ENCODE results near the gene ARL13B. TPM values are rescaled to one million over a fixed set of nuclear protein-coding genes. Genes with fewer than 3 reads are reported as not detected.

Gene ARL13B
- total RNA-seq, 1 experiment from 2014 or later, result 9.3 TPM

DNA sequence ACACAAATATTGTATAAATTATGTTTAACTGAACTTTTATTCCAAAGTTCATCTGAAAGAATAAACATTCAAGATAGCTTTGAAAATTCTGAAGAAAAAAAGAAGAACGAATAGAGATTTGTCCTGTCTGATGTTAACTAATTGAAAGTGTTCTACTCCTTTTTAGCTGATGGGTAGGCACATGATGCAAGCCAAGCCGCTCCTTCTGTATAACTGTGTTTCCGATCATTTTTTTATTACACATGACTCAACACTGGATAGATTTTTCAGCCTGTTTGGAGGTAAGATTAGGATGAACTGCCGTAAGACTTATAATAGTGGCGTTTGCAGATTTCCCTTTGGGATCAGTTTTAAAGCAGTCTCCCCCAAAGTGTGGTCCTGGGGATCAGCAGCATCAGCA, 101.9 kb downstream of the ARL13B start:
- no peak overlapping the region for H3K4me3 Mint-ChIP-seq
- no peaks in the 10 kb centered on the region; the same call in 1 of the 2 replicates for H3K9me3 Mint-ChIP-seq
- TF ChIP-seq ZNF512 (CRISPR knock-in tag; IDR thresholded peaks at IDR 0.05; ENCODE audit: borderline replicate concordance) (no peak), ATF1 (CRISPR knock-in tag; IDR thresholded peaks at IDR 0.05) (no peak), NFYB (CRISPR knock-in tag; conservative IDR thresholded peaks at IDR 0.05; ENCODE audit: low read depth) (no peak), SOX15 (CRISPR knock-in tag; IDR thresholded peaks at IDR 0.05) (no peak), MXD4 (CRISPR knock-in tag; IDR thresholded peaks at IDR 0.05; ENCODE audit: borderline replicate concordance) (no peak), GTF2I (CRISPR knock-in tag; conservative IDR thresholded peaks at IDR 0.05) (no peak), ZNF219 (CRISPR knock-in tag; IDR thresholded peaks at IDR 0.05; ENCODE audit: borderline replicate concordance) (no peak), TCF7 (CRISPR knock-in tag; IDR thresholded peaks at IDR 0.05; ENCODE audit: low read depth) (no peak), AFF4 (CRISPR knock-in tag; IDR thresholded peaks at IDR 0.05; ENCODE audit: borderline replicate concordance) (no peak)
- TF ChIP-seq, protein P1, sequence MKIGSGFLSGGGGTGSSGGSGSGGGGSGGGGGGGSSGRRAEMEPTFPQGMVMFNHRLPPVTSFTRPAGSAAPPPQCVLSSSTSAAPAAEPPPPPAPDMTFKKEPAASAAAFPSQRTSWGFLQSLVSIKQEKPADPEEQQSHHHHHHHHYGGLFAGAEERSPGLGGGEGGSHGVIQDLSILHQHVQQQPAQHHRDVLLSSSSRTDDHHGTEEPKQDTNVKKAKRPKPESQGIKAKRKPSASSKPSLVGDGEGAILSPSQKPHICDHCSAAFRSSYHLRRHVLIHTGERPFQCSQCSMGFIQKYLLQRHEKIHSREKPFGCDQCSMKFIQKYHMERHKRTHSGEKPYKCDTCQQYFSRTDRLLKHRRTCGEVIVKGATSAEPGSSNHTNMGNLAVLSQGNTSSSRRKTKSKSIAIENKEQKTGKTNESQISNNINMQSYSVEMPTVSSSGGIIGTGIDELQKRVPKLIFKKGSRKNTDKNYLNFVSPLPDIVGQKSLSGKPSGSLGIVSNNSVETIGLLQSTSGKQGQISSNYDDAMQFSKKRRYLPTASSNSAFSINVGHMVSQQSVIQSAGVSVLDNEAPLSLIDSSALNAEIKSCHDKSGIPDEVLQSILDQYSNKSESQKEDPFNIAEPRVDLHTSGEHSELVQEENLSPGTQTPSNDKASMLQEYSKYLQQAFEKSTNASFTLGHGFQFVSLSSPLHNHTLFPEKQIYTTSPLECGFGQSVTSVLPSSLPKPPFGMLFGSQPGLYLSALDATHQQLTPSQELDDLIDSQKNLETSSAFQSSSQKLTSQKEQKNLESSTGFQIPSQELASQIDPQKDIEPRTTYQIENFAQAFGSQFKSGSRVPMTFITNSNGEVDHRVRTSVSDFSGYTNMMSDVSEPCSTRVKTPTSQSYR (CRISPR knock-in tag; IDR thresholded peaks at IDR 0.05), result no peak
- TF ChIP-seq, protein P2, sequence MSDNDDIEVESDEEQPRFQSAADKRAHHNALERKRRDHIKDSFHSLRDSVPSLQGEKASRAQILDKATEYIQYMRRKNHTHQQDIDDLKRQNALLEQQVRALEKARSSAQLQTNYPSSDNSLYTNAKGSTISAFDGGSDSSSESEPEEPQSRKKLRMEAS (CRISPR knock-in tag; IDR thresholded peaks at IDR 0.05), result no peak
- ATAC-seq, result no peak
- no peaks in the 10 kb centered on the region; the same call in 1 of the 2 replicates for H3K36me3 Mint-ChIP-seq
- ChIA-PET POLR2A (interaction anchor here (0.6 kb wide), 1 partner anchor 222 kb away, joined by 3 read pairs; no protein-coding TSS in a partner anchor), CTCF (no interaction called here)
- H3K4me1 Mint-ChIP-seq, result no peaks in the 10 kb centered on the region; the same call in 1 of the 2 replicates
- H3K27me3 Mint-ChIP-seq (ENCODE audit: low read depth), result no peaks in the 10 kb centered on the region
- no peak overlapping the region for H3K27ac Mint-ChIP-seq
- DNase-seq (ENCODE audit: low spot score), result no peak

DNA sequence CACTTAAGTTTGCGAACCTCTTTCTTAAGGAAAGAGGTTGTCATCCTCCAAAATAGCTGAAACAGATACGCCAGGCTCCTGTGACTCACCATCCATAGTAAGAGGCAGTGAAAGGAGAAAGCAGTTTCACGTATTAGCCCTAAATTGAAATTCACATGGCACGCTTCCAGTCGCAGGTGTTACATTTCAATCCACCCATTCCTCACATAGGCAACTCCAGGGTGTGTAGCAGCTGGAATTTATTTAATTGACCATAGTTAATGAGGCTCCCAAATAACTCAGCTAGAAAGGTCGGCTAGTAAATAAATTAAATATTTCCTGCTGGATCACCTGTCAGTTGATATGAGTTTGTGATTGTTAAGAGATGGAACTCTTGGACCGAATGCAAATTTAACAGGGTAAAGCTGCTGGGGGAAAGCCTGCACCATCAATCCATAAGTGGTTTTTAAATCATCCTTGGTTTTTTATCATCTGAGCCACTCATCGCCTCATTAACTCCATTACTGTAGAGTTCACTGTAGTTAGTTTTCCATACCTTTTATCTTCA, 102.5 kb downstream of the ARL13B start:
- DNase-seq (ENCODE audit: low spot score), result no peak
- Mint-ChIP-seq H3K27me3 (ENCODE audit: low read depth) (no peaks in the 10 kb centered on the region), H3K36me3 (no peaks in the 10 kb centered on the region; the same call in 1 of the 2 replicates), H3K4me1 (no peaks in the 10 kb centered on the region; the same call in 1 of the 2 replicates), H3K27ac (no peak overlapping the region), H3K9me3 (no peaks in the 10 kb centered on the region; the same call in 1 of the 2 replicates), H3K4me3 (no peak overlapping the region)
- no peak for ATAC-seq
- ChIA-PET CTCF (no interaction called here), POLR2A (interaction anchor here (0.6 kb wide), 1 partner anchor 221 kb away, joined by 3 read pairs; no protein-coding TSS in a partner anchor)
- TF ChIP-seq, protein P3, sequence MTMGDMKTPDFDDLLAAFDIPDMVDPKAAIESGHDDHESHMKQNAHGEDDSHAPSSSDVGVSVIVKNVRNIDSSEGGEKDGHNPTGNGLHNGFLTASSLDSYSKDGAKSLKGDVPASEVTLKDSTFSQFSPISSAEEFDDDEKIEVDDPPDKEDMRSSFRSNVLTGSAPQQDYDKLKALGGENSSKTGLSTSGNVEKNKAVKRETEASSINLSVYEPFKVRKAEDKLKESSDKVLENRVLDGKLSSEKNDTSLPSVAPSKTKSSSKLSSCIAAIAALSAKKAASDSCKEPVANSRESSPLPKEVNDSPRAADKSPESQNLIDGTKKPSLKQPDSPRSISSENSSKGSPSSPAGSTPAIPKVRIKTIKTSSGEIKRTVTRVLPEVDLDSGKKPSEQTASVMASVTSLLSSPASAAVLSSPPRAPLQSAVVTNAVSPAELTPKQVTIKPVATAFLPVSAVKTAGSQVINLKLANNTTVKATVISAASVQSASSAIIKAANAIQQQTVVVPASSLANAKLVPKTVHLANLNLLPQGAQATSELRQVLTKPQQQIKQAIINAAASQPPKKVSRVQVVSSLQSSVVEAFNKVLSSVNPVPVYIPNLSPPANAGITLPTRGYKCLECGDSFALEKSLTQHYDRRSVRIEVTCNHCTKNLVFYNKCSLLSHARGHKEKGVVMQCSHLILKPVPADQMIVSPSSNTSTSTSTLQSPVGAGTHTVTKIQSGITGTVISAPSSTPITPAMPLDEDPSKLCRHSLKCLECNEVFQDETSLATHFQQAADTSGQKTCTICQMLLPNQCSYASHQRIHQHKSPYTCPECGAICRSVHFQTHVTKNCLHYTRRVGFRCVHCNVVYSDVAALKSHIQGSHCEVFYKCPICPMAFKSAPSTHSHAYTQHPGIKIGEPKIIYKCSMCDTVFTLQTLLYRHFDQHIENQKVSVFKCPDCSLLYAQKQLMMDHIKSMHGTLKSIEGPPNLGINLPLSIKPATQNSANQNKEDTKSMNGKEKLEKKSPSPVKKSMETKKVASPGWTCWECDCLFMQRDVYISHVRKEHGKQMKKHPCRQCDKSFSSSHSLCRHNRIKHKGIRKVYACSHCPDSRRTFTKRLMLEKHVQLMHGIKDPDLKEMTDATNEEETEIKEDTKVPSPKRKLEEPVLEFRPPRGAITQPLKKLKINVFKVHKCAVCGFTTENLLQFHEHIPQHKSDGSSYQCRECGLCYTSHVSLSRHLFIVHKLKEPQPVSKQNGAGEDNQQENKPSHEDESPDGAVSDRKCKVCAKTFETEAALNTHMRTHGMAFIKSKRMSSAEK (CRISPR knock-in tag; IDR thresholded peaks at IDR 0.05; ENCODE audit: borderline replicate concordance), result no peak
- TF ChIP-seq, protein P4, sequence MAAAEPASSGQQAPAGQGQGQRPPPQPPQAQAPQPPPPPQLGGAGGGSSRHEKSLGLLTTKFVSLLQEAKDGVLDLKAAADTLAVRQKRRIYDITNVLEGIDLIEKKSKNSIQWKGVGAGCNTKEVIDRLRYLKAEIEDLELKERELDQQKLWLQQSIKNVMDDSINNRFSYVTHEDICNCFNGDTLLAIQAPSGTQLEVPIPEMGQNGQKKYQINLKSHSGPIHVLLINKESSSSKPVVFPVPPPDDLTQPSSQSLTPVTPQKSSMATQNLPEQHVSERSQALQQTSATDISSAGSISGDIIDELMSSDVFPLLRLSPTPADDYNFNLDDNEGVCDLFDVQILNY (CRISPR knock-in tag; IDR thresholded peaks at IDR 0.05), result no peak
- no peak for TF ChIP-seq NR2C2 (CRISPR knock-in tag; IDR thresholded peaks at IDR 0.05)
- TF ChIP-seq, protein P5, sequence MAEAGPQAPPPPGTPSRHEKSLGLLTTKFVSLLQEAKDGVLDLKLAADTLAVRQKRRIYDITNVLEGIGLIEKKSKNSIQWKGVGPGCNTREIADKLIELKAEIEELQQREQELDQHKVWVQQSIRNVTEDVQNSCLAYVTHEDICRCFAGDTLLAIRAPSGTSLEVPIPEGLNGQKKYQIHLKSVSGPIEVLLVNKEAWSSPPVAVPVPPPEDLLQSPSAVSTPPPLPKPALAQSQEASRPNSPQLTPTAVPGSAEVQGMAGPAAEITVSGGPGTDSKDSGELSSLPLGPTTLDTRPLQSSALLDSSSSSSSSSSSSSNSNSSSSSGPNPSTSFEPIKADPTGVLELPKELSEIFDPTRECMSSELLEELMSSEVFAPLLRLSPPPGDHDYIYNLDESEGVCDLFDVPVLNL (CRISPR knock-in tag; IDR thresholded peaks at IDR 0.05; ENCODE audit: borderline replicate concordance, low read depth), result no peak
- TF ChIP-seq, protein P6, sequence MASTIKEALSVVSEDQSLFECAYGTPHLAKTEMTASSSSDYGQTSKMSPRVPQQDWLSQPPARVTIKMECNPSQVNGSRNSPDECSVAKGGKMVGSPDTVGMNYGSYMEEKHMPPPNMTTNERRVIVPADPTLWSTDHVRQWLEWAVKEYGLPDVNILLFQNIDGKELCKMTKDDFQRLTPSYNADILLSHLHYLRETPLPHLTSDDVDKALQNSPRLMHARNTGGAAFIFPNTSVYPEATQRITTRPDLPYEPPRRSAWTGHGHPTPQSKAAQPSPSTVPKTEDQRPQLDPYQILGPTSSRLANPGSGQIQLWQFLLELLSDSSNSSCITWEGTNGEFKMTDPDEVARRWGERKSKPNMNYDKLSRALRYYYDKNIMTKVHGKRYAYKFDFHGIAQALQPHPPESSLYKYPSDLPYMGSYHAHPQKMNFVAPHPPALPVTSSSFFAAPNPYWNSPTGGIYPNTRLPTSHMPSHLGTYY (CRISPR knock-in tag; IDR thresholded peaks at IDR 0.05), result no peak
- TF ChIP-seq ZNF263 (CRISPR knock-in tag; IDR thresholded peaks at IDR 0.05; ENCODE audit: low read depth), result no peak
- TF ChIP-seq NFATC4 (CRISPR knock-in tag; IDR thresholded peaks at IDR 0.05), result no peak

Measured in WTC11 (cell line).